Measurements from ENCODE around the gene HIVEP3.

DNA sequence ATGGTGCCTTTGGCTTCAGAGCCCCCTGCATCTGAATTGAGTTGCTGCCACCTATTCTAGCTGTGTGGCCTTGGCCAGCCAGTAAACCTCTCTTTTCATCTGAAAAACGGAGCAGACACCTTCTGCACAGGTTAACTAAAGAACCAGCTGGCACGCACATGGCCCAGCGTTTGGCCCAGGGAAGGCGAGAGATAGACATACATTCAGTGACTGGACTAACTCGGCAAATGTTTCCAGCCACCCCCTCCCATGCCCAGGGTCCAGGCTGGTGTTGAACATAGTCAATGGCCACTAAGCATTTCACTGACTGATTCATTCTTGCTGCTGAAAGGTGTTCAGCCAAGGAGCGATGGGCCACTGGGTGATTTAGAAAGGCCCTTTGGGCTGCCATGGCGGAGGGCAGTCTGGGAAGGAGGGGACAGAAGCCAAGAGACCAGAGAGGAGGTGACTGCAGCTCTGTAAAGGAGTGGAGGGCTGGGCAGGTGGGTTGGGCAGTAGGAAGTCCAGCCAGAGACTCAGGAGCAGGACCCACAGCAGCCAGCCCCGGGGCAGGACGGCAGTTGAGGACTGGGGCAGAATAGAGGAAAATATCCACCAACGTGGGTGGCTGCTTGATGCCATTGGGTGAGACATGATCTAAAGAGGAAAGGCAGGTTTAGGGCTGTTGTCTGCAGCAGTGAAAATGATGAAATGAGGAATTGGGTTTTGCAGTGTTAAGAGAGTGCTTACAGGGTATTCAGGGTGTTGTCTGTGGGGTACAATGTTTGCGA lies 184.3 kb downstream of the HIVEP3 start:
- TF ChIP-seq RAD21 (IDR thresholded peaks at IDR 0.05; ENCODE audit: low read depth) (no peak), CREB1 (IDR thresholded peaks at IDR 0.05; ENCODE audit: low read depth) (no peak), TAF1 (IDR thresholded peaks at IDR 0.05; ENCODE audit: low read depth) (no peak), CEBPB (IDR thresholded peaks at IDR 0.05) (no peak)
- TF ChIP-seq, protein P1, sequence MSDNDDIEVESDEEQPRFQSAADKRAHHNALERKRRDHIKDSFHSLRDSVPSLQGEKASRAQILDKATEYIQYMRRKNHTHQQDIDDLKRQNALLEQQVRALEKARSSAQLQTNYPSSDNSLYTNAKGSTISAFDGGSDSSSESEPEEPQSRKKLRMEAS (IDR thresholded peaks at IDR 0.05): no peak
- TF ChIP-seq, protein P2, sequence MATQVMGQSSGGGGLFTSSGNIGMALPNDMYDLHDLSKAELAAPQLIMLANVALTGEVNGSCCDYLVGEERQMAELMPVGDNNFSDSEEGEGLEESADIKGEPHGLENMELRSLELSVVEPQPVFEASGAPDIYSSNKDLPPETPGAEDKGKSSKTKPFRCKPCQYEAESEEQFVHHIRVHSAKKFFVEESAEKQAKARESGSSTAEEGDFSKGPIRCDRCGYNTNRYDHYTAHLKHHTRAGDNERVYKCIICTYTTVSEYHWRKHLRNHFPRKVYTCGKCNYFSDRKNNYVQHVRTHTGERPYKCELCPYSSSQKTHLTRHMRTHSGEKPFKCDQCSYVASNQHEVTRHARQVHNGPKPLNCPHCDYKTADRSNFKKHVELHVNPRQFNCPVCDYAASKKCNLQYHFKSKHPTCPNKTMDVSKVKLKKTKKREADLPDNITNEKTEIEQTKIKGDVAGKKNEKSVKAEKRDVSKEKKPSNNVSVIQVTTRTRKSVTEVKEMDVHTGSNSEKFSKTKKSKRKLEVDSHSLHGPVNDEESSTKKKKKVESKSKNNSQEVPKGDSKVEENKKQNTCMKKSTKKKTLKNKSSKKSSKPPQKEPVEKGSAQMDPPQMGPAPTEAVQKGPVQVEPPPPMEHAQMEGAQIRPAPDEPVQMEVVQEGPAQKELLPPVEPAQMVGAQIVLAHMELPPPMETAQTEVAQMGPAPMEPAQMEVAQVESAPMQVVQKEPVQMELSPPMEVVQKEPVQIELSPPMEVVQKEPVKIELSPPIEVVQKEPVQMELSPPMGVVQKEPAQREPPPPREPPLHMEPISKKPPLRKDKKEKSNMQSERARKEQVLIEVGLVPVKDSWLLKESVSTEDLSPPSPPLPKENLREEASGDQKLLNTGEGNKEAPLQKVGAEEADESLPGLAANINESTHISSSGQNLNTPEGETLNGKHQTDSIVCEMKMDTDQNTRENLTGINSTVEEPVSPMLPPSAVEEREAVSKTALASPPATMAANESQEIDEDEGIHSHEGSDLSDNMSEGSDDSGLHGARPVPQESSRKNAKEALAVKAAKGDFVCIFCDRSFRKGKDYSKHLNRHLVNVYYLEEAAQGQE (IDR thresholded peaks at IDR 0.05; ENCODE audit: low read depth): no peak
